HEK293 (cell line): ENCODE measurements around the gene EME1.

Source experiments
- CTCF ChIP-seq: fragments of 450-650 bp; formaldehyde crosslinking; IDR thresholded peaks from 2 replicates; pipeline ENCODE4 v1.5.1; 2016; ENCODE audit warnings: missing biosample characterization, missing genetic modification characterization
- HOXA7 ChIP-seq: sonication (generic); formaldehyde crosslinking; IDR thresholded peaks from 2 replicates; pipeline ENCODE4 v1.8.1; 2022; ENCODE audit warnings: missing genetic modification reagents, borderline replicate concordance
- KLF16 ChIP-seq: fragments of 450-650 bp; formaldehyde crosslinking; IDR thresholded peaks from 2 replicates; pipeline ENCODE4 v1.5.1; 2017; ENCODE audit warnings: missing biosample characterization, missing genetic modification characterization
- PRDM1 ChIP-seq: fragments of 450-650 bp; formaldehyde crosslinking; IDR thresholded peaks from 2 replicates; pipeline ENCODE4; 2016; ENCODE audit warnings: missing biosample characterization, missing genetic modification characterization
- REST ChIP-seq: fragments of 450-650 bp; formaldehyde crosslinking; IDR thresholded peaks from 2 replicates; pipeline ENCODE4 v1.5.1; 2016; ENCODE audit warnings: missing biosample characterization, missing genetic modification characterization
- TRIM28 ChIP-seq: IDR thresholded peaks from 2 replicates; pipeline ENCODE4 v1.6.1; 2011; ENCODE audit warnings: low read length, control low read depth, borderline replicate concordance
- YY2 ChIP-seq: fragments of 450-650 bp; formaldehyde crosslinking; IDR thresholded peaks from 2 replicates; pipeline ENCODE4 v1.5.1; 2016; ENCODE audit warnings: missing biosample characterization, missing genetic modification characterization
- ZNF121 ChIP-seq: fragments of 450-650 bp; formaldehyde crosslinking; IDR thresholded peaks from 2 replicates; pipeline ENCODE4 v1.5.1; 2016; ENCODE audit warnings: missing biosample characterization, missing genetic modification characterization
- ZNF202 ChIP-seq: fragments of 450-650 bp; formaldehyde crosslinking; IDR thresholded peaks from 2 replicates; pipeline ENCODE4 v1.5.1; 2016; ENCODE audit warnings: missing biosample characterization, missing genetic modification characterization, borderline replicate concordance
- ZNF239 ChIP-seq: fragments of 450-650 bp; formaldehyde crosslinking; IDR thresholded peaks from 2 replicates; pipeline ENCODE4 v1.5.1; 2016; ENCODE audit warnings: missing biosample characterization, missing genetic modification characterization
- ZNF274 ChIP-seq, 2 experiments: fragments of 200-500 bp in 1 of 2; fragments of 450-650 bp in 1 of 2; sonication (Bioruptor generic) in 1 of 2; formaldehyde crosslinking in 1 of 2; IDR thresholded peaks; 2 replicates each; pipeline versions ENCODE4 v1.5.1 to v1.6.1; 2014 to 2016; ENCODE audit warnings: borderline replicate concordance in 1 of 2, inconsistent platforms in 1 of 2, low read length in 1 of 2, missing biosample characterization in 1 of 2, missing genetic modification characterization in 1 of 2
- ZNF416 ChIP-seq: fragments of 450-650 bp; formaldehyde crosslinking; IDR thresholded peaks from 2 replicates; pipeline ENCODE4 v1.5.1; 2016; ENCODE audit warnings: missing biosample characterization, missing genetic modification characterization
- ZNF639 ChIP-seq: fragments of 450-650 bp; formaldehyde crosslinking; IDR thresholded peaks from 2 replicates; pipeline ENCODE4 v1.5.1; 2016; ENCODE audit warnings: missing biosample characterization, missing genetic modification characterization
- ZNF830 ChIP-seq: fragments of 450-650 bp; IDR thresholded peaks from 2 replicates; pipeline ENCODE4 v1.5.0; 2018; ENCODE audit warnings: missing biosample characterization, missing genetic modification characterization, low read depth, mild to moderate bottlenecking, moderate library complexity

GRCh38 chr17:50414808-50415207 is 41.8 kb downstream of the EME1 start:
- TF ChIP-seq ZNF121 (tag by site-specific recombination) (no peak), TRIM28 (no peak), ZNF639 (no peak), REST (tag by site-specific recombination) (no peak), ZNF274 (IDR thresholded peaks at IDR 0.05; ENCODE audit: low read length) (no peak), ZNF274 (tag by site-specific recombination; IDR thresholded peaks at IDR 0.05; ENCODE audit: borderline replicate concordance) (no peak), CTCF (no peak), ZNF830 (no peak), ZNF202 (tag by site-specific recombination) (no peak), KLF16 (tag by site-specific recombination) (no peak), HOXA7 (CRISPR knock-in tag) (no peak), ZNF416 (tag by site-specific recombination) (no peak), YY2 (tag by site-specific recombination) (no peak), PRDM1 (tag by site-specific recombination) (no peak), ZNF239 (tag by site-specific recombination) (no peak)
